GM18526 (cell line): ENCODE data around the gene MRPL19.

Experiments
- POLR2A ChIP-seq: IDR thresholded peaks from 3 replicates; pipeline ENCODE4 v1.6.1; 2011; ENCODE audit not compliant: insufficient read length; ENCODE audit errors: extremely low read depth

The MRPL19 gene

DNA sequence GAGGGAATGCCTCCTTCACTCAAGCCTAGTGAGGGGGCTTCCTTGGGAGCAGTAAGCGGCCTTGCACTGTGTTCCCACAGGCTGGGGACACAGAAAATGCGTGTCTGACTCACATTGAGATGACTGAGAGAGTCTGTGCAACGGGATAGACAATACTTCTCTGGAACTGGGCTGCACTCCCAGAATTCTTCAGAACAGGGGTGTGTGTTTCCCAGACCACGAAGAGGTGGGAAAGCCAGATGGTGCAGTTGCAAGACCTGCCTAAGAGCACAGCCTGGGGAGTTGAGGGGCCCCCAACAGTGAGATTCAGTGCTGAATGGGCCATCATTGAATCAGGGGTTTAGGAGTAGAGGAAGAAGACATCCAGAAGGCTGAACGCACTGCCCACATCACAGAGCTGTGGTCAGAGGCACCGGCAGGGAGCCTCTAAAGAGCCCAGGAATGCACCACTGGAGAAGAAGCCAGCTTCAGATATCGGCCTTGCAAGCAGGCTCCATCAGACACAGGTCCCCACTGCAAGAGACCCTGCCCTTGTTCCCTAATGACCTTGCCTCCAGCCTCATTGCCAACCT, 36.6 kb upstream of the MRPL19 start:
- no peak for TF ChIP-seq POLR2A

DNA sequence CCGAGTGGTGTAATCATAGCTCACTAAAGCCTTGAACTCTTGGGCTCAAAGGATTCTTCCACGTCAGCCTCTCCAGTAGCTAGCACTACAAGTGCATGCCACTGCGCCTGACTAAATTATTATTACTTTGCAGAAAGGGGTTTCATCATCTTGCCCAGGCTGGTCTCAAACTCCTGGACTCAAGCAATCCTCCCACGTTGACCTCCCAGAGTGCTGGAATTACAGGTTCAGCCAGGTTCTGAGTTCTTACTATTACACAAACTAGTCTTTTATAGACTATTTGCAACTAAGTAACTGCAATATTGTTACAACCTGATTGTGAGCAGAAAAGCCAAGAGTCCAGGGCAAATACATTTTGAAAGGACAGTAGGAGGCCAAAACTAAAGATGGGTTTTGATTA, 35.9 kb upstream of the MRPL19 start:
- no peak for TF ChIP-seq POLR2A

DNA sequence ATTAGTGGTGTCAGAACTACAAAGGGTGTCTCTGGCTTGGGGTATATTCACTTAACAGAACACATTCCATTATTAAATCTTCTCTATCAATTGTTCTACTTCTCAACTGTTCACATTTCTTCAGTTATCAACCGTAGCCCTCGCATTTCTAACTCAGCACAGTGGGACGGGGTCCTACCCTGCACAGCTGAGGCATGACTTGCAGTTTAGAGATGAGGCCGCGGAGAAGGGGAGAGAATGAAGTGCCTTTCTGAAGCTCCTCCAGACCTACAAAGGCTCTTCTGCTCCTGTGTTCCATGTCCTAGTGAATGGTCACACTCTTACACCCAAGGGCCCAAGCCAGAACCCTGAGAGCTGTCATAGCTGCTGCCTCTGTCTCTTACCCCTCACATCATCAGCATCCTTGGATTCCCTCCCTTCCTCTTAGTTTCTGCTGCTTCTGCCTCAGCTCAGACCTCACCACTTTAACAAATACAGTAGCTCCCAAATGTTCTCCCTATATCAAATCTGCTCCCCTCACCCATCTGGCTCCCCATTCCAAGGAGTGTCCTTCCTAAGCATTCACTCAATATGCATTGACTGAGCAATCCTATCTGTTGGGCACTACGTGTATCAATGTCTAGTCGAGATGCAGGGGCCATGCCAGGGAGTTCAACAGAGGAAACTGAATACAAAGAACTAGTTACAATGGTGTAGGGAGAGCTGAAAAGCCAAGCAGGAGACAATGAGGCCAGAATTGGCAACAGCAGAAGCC, 34.3 kb upstream of the MRPL19 start:
- no peak for TF ChIP-seq POLR2A

DNA sequence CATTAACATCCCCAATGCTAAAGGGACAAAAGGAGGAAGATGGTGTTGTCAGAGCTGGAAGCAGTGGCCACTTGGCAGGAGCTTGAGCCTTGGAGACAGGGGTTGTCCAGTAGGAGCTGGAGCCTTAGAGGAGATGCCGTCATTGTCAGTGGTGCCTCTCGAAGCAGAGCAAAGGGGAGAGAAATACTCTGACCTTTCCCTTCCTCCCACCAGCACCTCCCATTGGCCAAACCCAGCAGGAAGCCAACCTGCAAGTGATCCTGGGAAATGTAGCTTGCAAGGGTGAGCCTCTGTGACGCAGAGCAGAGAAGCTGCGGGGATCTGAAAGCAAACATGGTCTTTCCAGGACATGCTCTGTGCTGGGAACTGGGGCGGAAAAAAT, 33.7 kb upstream of the MRPL19 start:
- no peak for TF ChIP-seq POLR2A

DNA sequence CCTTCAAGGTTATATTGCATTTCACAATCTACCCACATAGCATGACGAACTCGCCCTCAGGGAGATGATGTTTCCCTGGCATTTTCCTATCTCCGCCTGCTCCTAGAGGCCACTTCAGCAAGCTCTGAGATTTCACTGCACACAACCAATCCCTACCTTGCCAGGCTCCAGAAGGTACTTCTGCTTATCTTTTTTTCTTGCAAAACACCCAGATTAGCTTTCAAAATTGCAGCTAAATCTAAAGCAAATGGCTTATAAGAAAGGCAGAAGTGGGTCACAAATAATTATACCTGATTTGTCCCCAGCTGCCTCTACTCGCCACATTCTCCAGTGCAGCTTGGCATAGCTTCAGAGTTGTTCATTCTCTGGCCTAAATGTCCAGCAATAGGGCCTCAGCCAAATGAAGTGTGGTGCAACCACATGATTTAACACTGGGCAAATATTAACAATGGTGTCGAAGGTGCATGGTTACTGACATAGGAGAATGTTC, 32.4 kb upstream of the MRPL19 start:
- TF ChIP-seq POLR2A, result no peak

DNA sequence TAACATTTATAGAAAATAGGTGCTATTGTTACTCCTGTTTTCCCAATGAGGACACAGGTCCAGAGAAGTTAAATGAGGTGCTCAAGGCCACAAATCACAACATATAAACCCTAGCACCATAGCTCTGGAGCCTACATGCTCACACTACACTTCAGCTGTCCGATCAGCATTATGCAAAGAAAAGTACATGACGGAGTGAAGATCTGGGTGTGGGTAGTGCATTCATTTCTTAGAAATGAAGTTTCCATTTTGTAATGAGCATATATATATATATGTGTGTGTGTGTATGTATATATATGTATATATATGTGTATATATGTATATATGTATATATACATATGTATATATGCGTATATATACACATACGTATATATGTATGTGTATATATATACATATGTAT, 30.2 kb upstream of the MRPL19 start:
- TF ChIP-seq POLR2A, result no peak

DNA sequence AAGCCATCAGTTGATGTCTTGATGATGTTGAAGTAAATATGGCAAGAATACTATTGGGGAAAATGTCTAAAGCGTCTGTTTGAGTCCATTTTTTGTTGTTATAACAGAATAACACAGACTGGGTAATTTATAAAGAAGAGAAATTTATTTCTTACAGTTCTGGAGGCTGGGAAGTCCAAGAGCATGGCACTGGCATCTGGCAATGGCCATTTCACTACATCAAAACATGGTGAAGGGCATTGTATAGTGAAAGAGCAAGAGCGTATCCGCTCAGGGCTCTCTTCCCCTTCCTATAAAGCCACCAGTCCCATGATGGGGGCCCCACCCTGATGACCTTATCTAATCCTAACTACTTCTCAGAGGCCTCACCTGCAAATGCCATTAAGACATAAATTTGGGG, 29.6 kb upstream of the MRPL19 start:
- TF ChIP-seq POLR2A, result no peak

DNA sequence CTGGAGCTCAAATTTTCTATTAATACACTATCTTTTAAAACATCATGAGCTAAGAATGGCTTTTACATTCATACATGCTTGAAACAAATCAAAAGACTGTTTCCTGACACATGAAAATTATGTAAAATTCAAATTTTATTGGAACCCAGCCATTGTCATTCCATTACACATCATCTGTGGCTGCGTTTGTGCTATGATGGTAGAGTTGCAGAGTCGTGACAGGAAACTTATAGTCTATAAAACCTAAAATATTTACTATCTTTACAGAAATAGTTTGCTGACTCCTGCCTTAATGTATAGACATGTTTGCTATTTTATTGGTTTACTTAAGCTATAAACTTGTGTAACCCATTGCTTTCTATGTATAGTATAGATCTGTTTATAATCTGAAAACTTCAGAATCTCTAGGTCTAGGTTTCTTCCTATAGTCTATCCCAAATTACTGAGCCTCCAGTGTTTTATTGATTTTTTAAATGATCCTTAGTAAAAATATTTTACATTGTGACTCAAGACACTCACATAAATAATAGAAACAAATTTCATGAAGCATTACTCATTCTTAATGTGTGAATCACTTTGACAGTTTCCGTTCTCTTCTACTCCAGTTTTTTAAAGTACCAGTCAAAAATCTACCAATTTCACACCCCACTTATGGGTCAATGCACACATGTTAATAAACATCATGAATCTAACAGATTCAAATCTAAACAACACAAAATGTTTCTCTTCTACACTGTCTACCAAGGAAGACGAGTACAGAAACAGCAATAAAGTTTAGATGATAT, 26.4 kb upstream of the MRPL19 start:
- TF ChIP-seq POLR2A, result no peak

DNA sequence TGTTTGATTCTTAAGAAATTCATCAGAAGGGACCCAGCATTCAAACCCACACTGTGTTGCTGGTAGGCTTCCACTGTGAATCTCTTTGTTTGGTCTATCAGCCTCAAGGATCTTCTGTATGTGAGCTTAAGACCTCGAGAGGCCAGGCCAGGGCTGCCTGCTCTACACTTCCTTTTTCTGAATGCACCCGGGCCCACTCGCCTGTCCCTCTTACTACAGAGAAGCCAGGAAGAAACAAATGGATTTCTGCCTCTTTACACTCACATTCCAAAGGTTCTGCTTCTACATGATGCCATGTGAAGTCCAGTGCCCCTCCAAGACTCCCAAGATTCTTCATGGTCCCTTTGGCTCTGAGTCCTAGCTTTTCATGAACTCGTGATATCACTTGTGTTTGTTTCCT, 25.4 kb upstream of the MRPL19 start:
- TF ChIP-seq POLR2A, result no peak

DNA sequence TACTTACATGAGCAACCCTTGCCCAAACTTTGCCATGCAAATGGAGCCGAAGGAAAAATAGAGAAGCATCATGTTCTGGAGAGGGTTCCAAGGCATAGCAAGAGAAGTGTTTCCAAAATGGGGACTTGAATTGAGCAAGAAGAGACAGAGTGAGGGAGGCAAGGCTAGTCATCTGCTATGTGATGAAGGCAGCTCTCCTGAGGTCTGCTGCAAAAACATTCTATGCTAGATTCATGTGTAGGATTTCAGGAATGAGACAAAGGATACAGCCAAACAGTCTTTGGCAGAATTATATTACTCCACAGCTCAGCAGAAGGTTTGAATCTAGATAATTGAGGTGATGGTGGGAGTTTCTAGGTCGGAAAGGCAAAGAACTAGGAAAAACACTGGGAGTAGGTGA, 24.1 kb upstream of the MRPL19 start:
- TF ChIP-seq POLR2A, result no peak

DNA sequence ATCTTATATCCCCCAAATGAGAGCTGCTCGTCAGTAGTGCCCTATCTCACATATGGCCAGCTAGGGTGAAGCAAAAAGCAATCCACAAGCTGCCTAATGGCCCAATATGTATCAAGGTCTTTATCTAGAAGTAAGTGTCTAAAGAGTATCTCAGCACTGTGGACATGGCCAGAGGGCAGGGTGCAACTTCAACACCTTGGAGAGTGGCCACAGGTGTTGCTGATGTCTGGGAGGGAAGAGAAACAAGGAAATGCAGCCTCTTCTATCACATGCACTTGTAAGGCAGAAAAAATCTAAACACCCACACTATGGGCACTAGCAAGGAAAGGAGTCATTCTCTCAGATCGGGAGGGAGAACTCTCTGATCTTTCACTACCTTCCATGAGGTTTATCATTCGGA, 23.7 kb upstream of the MRPL19 start:
- no peak for TF ChIP-seq POLR2A

DNA sequence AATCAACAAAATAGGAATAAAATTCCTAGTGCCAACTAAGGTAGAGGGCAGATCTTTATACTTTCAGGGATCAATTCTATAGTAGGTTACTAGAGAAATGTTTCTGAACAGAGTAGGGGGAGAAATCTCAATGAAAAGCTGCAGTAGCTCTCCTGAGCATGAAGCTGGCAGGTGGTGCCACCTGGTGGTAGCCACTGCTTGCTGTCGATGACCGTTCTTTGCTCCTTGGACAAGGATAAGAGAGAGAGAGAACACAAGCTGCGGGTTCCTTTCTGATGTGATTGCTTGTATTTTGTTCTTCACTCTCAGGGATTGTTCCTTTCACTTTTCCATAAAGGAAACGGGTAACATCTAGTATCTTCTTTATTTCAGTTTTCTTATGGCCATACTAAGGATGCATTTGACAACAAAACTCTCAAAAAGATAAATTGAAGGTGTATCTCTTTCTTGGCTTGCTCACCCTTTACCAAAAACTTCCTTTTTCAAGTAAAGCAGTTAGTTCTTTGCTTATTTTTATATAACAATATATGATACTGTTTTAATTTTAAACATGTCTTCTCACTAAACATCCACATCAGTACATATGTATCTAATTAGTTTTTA, 18.6 kb upstream of the MRPL19 start:
- no peak for TF ChIP-seq POLR2A

DNA sequence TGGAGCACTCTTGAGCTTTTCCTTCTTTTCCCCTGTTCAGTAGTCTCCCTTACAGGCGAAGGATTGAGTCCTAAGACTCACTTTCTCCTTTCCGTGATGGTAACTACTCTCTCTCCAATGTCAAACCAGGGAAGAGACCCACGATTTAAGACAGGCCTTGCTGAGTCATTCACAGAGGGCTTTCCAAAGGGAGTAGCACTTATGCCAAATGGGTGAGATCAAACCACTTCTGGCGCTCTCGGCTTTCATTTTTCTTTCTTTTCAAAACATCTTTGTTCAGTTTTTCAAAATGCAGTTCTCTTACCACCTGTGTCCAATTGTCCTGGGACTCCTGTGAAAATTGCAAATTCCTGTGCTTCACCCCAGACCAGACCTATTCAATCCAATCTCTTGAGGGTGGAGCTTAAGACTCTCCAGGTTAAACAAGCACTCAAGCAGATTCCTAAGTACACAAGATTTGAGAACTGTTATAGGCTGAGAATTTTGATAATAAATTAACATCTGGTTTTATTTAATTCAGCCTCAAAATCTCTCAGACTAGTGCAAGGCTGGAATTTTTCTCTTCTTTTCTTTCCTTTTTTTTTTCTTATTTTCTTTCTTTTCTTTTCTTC, 14.4 kb upstream of the MRPL19 start:
- no peak for TF ChIP-seq POLR2A

DNA sequence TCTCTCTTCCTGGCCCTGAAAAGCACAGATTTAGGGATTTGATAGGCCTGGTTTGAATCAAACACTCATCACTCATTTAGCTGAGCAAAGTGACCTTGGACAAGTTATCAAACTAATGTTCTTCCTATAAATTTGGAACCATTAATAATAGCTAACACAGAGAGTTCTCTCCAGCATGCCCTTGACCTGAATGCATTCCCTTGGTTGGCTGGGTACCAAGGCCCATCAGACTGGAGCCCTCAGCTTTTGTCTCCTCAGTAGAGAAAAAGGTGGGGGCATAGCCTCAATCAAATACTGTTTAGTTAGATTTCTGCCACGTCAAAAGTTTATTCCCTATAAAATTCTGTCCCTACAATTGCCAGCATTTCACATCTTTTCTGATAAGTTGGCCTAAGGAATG, 13.8 kb upstream of the MRPL19 start:
- no peak for TF ChIP-seq POLR2A

DNA sequence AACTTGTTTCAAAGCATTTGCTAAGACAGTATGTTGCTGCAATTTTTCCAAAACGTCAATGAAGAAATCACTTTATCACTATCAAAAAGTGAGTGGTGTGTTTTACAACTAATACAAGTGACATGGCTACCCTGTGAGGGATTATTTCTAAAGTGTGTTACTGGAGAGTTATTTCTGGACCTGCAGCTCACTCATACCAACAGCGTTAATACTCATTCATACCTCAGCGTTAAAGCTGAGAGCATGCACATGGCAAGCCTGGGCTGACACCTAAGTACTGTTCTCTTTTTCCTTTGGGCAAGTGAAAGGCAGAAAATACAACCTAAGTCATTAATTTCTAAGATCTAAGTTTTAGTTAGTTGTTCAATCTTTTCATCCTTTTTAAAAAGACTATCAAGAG, 13.0 kb upstream of the MRPL19 start:
- TF ChIP-seq POLR2A, result no peak
